NCI-H82 treated with DMSO at 0.1 percent for 48 hours (cell line): ENCODE data around the gene GNPNAT1.
A peak's percentile ranks its signal among the peaks of the same experiment; 100 is the strongest.
"Not testable (repeated sequence)": the region's sequence is repeated elsewhere in the genome, so short reads cannot be mapped to it uniquely, and the experiment has no call there.

ENCODE experiments used
- DNase-seq: peaks from one replicate; lab custom pipeline; 2025; ENCODE audit not compliant: unreplicated experiment; lab: John Stamatoyannopoulos, UW

Gene GNPNAT1

GRCh38 chr14:52729925-52730708, 61.3 kb downstream of the GNPNAT1 start, which contains the start of gene STYX:
STYX (plus strand) TSS chr14:52730166; CDS start chr14:52730475, 309 bp downstream.
- peak; percentile 82 for DNase-seq

GRCh38 chr14:52729585-52729924, 61.9 kb downstream of the GNPNAT1 start:
- DNase-seq, result no peak

- not testable (repeated sequence) for DNase-seq
Measured at GRCh38 chr14:52729035-52729434, 62.4 kb downstream of the GNPNAT1 start.

- DNase-seq, result not testable (repeated sequence)
Measured at GRCh38 chr14:52727509-52727908, 63.9 kb downstream of the GNPNAT1 start.
